GM21367 (cell line): Measurements from ENCODE around the gene ALPI.

Source experiments
- ATAC-seq: cut with Tn5 transposase; IDR thresholded peaks from one replicate; pipeline ENCODE4 v1.9.1; 2021; ENCODE audit not compliant: unreplicated experiment

Gene ALPI

DNA sequence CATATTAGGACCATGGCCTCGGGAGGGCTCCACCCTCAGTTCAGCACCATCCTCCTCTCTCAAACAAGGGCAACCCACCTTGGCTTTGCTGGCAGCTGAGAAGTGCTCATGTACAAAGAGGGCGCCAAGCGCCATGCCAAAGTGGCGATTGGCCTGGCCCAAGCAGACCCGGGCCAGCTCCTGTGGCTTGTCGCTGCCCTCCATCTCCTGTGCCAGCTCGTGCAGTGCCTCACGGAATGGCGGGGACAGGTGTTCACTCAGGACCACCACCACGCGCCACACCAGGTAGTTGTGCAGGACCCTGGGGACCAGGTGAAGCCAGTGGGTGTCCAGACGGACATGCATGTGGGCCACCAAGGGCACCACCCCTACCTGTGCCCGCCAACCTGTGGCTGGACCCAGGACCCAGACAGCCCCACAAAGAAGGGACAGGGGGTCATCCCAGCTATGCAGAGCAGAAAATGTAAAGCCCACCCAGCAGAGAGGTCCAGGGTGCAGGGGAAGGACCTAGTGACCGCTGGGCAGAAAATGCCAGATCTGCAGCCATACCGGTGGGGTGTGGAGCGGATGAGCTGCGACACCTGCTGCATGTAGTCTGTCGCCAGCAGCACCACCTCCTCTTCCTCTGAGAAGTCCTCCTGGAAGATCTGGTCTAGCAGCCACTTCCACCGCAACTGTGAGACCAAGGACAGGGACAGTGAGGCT lies 28.1 kb downstream of the ALPI start:
- ATAC-seq, result no peak

- ATAC-seq, result no peak
These were observed 28.8 kb downstream of the ALPI start for GRCh38 chr2:232484628-232485347.

DNA sequence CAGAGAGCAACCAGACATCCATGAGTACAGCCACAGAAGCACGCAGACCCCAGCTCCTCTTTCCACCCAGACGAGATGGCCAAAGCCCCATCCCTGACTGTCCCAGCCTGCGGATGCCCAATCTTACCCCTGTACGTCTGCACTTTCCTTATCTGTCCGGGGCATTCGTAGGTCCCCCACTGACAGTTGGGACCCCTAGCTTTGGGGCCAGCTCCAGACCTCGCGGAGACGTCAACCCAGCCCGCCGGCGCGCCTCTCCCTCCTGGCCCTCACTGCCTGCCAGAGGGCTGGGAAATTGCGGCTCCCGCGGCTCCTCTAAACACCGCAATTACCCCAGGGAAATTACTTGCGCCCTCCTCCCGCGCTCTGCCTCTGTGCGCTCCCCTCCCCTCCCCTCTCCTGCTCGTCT lies 29.4 kb downstream of the ALPI start:
- no peak for ATAC-seq

- no peak for ATAC-seq
These were observed 30.0 kb downstream of the ALPI start for GRCh38 chr2:232485757-232486557.

DNA sequence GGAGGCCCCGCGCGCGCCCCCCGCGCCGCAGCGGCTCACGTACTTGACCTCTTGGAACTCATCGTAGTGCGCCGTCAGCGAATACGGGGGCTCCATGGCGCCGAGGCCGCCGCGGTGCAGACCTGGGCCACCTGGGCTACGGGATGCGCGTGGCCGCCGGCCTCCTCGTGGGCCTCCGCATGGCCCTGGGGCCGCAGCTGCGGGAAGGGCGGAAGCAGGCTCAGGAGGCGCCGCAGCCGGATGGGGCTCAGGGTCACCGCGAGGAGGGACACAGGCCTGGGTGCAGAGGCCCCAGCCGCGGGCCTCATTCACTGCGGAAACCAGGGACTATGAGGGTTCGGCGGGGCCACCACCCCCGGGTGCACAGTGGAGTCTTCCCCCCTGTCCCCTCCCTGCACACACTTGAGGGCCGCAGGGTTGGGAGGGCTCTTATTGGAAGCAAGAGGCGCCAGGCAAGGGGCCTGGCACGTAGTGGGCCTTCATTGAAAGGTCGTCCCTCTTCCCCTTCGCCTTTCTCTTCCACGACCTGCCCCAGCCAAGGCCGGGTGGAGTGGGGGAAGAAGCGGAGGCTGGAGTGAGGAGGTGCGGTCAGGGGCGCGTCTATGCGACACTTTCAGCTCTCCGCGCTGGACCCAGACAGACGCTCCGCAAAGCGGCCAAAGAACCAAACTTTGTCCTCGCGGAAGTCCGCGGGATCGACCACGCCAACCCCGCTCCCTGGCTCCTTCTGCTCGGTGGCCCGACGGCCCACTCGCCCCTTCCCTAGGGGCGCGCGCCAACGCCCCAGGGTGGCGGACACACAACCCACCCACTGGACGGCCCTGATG lies 30.8 kb downstream of the ALPI start:
- no peak for ATAC-seq

DNA sequence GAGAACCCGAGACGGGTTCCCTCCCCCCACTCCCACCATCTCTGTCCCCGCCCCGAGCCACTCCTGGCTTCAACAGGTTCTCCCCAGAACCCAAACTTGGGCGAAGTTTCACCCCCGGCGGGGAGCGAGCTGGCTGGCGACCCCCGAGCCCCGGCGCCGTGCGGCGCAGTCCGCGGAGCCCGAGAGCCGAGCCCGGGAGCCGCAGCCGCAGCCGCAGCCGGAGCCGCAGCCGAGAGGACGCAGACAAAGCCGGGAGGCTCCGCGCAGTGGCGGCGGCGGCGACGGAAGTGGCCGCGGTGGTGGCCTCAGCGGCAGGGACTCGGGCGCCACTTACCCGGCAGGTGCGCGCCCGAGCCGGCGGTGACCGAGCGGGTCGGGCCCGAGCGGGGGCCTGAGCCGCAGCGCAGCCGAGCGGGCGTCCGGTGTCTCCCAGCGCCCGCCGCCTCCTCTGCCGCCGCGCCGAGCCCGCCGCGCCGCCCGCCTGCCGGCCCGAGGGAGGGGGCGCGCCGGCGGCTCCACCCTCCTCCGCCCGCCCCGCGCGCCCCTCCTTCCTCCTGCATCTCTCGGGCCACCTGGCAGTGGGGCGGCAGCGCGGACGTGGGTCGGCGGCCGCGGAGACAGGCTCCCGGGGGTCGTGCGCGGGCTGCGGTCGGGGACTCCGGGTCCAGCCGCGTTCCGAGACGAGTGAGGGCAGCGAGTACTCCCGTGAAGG lies 31.6 kb downstream of the ALPI start, which contains the start of gene ECEL1:
TSS of gene ECEL1 (minus strand) at position 450 of the 712 bp plus-strand sequence. CDS start 1,181 bp downstream, outside the sequence.
- ATAC-seq, result no peak

DNA sequence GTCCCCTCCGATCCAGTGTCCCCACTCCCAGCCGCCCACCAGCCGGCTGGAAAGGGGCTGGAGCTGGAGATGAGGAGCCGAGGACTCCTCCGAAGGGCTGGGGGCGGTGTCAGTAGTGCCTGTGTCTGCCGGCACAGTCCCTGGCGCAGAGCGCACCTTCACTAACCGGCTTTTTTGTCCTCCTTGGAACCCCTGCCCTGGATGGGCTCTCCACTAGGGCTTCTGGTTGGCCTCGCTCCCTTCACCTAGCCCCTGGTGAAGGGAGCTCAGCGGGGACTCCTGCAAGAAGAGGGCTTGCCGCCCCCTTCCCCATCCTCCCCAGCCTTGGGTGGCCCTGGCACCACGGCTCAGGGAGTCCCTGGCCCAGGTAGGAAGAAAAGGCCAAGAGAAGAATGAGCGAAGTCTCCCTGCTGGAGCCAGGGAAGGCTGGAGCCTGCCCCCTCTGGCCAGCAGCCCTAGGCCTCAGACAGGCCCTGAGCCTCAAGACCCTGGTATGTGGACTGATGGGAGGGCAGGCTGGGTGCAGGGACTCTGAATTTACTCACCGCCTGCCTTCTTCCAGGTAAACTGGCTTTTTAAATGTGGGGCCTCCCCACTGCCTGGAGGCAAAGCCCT lies 32.3 kb downstream of the ALPI start:
- no peak for ATAC-seq

- ATAC-seq, result no peak
These were observed 32.9 kb downstream of the ALPI start for GRCh38 chr2:232488721-232489300.

DNA sequence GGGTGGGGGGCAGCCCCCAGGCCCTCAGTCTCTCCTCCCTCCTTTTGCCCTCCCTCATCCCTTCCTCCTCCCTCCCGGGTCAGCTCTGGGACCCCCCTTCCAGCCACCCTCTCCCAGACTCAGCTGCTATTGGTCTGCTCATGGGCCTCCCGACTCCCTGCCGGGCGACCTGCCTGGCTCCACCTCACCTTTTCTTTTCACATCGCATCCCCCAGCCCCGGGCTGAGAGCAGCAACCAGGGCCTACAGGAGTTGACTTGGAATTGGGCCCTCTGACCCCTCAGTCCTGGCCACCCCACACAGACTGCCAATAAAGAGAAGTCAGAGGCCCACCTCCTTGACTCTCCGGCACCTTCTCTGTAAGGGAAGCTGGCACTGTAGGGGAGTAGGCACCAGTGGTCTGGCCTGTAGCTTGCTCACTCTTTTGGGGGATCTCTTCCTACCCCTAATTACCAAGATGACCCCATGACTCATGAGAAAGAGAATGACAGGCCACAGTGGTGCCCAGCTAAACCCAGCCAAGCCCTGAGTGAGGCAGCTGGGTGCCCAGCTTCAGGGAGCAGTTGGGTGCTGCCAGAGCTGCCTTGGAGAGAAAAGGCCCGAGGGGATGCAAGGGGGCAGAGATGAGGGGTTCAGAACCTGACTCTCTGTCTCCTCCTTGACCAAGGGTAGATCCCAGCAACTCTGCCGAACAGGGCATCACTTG lies 33.7 kb downstream of the ALPI start:
- no peak for ATAC-seq

DNA sequence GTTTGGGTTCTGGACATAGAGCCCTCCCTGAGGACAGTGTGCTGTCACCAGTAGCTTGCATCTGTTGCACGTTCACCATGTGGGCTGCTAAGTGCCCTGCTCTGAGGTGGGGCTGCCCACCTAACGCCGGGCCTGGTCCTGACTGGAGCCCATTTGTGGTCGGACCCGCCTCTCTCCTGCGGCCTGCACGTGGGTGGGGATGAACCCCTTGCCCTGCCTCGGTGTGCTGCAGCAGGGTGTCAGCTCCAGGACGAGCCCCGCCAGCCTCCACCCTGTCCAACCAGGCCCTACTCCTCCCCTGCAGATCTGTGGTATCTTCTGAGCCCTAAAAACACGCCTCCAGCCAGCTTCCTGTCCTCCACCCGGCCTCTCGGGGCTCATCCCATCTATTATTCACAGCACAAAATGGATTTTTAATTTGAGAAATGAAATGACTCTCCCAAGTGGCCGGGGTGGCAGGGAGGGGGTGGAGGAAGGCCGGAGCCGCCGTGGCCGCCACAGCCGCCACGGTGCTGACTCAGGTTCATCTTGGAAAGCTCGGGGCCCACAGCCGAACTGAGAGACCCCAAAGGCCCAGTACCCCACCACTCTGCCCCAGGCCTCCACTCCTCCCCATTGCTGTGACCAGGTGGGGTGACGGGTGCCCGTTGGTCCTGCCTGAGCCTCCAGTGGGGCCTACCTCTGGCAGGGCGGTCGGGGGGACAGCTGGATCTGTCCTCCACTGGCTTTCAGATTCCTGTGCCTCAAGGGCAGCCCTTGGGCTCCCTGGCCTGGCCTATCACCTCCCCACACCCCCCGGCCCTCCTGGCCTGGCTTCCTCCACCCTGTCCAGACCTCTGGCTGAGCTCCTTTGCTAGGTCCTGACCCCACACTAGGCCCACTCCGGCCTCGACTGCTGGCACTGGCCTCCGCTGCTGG lies 34.5 kb downstream of the ALPI start:
- no peak for ATAC-seq

DNA sequence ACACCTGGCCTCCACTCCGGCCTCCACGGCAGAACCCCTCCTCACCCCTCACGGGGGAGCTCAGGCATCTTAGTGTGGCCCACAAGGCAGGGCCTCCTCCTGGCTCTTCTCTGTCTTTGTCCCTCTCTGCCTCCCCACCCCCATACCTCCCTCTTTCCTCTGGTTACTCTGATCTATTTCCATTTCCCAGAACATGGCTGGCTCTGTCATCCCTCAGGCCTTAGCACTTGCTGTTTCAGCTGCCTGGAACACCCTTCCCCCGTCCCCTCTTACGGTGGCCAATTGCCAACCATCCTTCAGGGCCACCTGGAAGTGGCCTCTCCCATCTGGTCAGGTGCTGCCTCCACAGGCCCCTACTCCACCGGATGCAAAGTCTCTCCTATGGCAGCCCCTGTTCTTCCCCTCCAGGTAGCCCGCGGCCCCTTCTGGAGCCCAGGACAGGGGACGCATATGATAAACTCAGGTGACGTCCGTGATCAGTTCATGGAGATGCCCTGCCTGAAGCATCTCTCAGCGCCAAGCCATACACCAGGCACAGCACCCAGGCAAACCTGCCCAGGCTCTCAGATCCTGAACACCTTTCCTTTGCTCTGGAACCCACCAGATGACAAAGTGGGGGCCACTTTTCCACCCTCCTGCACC lies 35.3 kb downstream of the ALPI start:
- ATAC-seq, result no peak

DNA sequence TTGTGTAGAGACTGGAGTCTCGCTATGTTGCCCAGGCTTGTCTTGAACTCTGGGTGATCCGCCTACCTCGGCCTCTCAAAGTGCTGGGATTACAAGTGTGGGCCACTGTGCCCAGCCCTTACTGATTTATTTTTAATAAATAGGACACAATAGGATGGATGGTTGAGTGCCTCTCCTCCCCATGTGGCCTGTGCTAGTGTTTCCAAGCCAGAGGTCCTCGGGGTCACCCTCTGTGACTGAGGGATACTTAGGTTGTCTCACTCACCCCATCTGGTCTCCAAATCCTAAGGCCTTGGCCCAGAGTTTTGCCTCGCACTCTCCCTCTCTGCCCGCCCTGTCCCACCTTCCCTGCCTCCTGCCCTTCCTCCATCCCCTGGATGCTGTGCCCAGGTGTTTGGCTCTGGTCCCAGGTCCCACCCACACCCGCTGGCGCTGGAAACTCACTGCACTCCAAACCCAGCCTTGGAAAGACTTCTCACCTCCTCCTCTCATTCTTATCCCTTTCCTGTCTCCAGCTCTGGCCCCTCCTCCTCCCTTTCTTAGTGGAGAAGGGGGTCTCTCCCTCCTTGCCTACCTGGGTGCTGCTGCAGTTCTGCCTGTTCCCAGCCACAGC lies 36.4 kb downstream of the ALPI start:
- ATAC-seq, result no peak

DNA sequence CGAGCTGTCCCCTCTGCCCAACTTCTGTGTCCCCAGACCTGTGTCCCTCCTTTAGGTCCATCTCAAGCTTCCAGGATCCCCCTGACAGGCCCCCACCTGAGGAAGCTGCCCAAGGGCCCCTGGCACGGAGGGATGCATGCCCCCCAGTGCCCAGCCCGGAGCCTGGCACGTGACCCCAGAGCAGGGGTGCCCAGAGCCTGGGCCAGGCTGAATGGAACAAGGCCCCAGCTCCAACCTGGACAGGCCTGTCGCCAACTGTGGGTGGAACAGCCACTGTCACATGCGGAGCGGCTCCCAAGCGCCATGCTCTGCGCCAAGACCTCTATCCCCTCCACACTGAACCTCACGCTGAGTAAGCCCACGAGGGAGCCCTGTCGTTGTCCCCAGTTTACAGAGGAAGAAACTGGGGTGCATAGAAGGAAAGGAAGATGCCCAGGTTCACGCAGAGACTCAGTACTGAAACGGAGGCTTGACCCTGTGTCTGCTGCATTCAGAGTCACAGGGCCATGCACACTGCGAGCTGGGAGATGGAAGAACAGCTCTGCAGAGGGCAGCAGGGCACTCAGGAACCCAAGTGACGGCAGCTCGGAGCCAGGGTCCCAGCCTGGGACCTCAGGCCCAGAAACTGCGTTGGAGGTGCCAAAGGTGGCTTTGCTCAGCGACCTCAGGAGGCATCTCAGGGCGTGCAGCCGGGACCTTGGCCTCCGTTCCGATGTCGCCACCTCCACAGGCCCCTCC lies 37.2 kb downstream of the ALPI start:
- no peak for ATAC-seq

DNA sequence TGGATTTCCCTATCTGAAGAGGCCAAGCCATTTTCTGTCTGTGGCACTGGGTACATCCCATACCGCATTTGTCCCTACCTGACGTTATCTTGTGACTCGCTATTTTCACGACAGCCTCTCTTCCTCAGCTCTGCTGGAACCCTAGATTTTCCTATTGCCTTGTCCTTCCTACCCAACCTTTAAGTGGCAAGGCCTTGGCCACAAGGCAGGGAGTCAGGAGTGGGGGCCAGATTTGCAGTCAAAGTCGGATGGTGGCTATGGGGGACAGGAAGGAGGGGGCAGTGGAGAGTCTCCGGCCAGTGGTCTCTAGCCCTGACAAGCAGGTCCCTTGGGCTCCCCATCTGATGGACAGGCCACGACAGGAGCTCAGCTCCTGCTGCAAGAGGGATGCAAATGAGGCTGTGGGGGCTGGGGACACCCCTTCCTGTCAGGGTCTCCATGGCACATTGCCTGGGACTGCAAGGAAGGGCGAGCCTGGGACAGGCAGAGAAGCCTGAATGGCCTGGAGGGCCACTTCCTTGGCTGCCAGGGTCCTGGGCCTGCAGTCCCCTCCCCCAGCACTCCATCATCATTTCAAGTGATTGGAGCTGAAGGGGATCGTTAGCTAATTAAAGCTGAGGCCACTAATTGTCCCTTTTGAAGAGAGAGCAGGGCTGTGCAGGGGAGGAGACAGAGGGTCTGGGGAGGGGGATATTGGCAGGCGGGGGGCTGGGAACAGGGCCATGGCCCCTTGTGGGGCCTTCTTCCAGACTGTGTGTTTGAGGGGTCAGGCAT lies 37.9 kb downstream of the ALPI start:
- ATAC-seq, result no peak

GRCh38 chr2:232494542-232494941 lies 38.6 kb downstream of the ALPI start:
- no peak for ATAC-seq
